ENCODE data around the gene AKAP3. TPM values are rescaled to one million over a fixed set of nuclear protein-coding genes. Genes with fewer than 3 reads are reported as not detected.

AKAP3 gene
- total RNA-seq, 4 donors from 2014 or later, result 0.79 to 1.6 (median 1.3) TPM; not detected in 1

DNA sequence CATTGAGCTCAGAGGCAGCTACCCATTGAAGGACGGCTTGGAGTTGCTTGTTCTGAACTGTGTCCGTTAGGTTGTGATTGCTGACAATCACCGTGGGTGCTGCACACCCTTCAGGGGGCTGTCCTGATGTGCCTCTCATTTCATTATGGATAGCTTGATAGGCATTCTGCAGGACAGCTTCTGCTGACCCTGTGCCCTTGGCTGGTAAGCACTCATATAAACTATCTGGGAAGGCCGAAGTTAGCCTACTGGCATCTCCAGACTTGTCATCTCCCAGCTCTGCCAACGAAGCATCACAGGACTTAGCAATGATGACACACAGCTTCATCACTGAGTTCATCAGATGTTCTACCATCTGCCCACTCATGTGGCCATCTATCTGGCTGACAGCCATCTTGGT lies 22.3 kb downstream of the AKAP3 start:
- intact Hi-C loops (cut with DNase I; ENCODE audit: low total_unique reads), result no loop called here
- Histone ChIP-seq H3K27me3 (no peaks in the 10 kb centered on the region), H3K36me3 (no peaks in the 10 kb centered on the region), H3K27ac (no peak overlapping the region), H3K4me1 (no peaks in the 10 kb centered on the region), H3K9me3 (no peaks in the 10 kb centered on the region), H3K4me3 (no peak overlapping the region)
- TF ChIP-seq POLR2A (IDR thresholded peaks at IDR 0.05), result no peak
- TF ChIP-seq, protein P1, sequence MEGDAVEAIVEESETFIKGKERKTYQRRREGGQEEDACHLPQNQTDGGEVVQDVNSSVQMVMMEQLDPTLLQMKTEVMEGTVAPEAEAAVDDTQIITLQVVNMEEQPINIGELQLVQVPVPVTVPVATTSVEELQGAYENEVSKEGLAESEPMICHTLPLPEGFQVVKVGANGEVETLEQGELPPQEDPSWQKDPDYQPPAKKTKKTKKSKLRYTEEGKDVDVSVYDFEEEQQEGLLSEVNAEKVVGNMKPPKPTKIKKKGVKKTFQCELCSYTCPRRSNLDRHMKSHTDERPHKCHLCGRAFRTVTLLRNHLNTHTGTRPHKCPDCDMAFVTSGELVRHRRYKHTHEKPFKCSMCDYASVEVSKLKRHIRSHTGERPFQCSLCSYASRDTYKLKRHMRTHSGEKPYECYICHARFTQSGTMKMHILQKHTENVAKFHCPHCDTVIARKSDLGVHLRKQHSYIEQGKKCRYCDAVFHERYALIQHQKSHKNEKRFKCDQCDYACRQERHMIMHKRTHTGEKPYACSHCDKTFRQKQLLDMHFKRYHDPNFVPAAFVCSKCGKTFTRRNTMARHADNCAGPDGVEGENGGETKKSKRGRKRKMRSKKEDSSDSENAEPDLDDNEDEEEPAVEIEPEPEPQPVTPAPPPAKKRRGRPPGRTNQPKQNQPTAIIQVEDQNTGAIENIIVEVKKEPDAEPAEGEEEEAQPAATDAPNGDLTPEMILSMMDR (IDR thresholded peaks at IDR 0.05), result no peak
- no peak for DNase-seq

DNA sequence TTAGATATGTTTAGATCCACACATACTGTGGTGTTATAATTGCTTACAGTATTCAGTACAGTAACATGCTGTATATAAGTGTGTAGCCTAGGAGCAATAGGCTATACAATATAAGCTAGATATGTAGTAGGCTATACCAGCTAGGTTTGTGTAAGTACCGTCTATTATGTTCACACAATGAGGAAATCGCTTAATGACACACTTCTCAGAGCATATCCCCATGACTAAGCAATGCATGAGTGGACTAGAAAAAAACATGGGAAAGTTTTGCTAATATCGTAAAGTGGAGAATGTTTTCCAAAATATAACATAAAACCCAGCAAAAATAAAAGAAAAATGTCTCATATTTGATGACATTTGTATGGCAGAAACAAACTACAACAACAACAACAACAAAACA lies 27.3 kb downstream of the AKAP3 start:
- no peak overlapping the region for H3K27ac ChIP-seq
- no peaks in the 10 kb centered on the region for H3K4me1 ChIP-seq
- H3K36me3 ChIP-seq, result no peaks in the 10 kb centered on the region
- TF ChIP-seq POLR2A (IDR thresholded peaks at IDR 0.05), result no peak
- TF ChIP-seq, protein P1 (IDR thresholded peaks at IDR 0.05), result no peak
- H3K27me3 ChIP-seq, result no peaks in the 10 kb centered on the region
- H3K4me3 ChIP-seq, result no peak overlapping the region
- intact Hi-C loops (cut with DNase I; ENCODE audit: low total_unique reads), result no loop called here
- DNase-seq, result no peak
- H3K9me3 ChIP-seq, result no peaks in the 10 kb centered on the region

DNA sequence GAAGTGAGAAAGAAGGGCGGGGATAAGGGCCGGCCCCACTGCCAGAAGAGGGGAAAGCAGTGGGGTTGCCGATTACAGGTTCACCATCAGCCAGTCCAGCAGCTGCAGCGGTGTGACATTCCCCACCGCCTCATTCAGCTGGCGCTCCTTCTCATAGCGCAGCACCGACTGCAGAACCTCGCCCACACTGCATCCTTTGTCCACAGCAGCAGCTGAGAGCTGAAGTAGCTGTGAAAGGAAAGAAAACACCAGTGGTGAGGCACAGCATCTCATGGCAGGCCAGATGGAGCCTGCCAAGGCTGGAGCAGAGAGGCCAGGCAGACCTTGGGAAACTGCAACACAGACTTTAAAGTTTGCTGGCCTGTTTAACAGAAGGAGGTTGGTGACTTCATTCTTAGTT lies 33.2 kb downstream of the AKAP3 start:
- H3K4me3 ChIP-seq, result no peak overlapping the region
- H3K4me1 ChIP-seq, result no peaks in the 10 kb centered on the region
- no peaks in the 10 kb centered on the region for H3K27me3 ChIP-seq
- H3K9me3 ChIP-seq, result no peaks in the 10 kb centered on the region
- H3K36me3 ChIP-seq, result no peaks in the 10 kb centered on the region
- no peak for DNase-seq
- H3K27ac ChIP-seq, result no peak overlapping the region
- no peak for TF ChIP-seq POLR2A (IDR thresholded peaks at IDR 0.05)
- TF ChIP-seq, protein P1 (IDR thresholded peaks at IDR 0.05), result no peak
- intact Hi-C loops (cut with DNase I; ENCODE audit: low total_unique reads), result no loop called here

DNA sequence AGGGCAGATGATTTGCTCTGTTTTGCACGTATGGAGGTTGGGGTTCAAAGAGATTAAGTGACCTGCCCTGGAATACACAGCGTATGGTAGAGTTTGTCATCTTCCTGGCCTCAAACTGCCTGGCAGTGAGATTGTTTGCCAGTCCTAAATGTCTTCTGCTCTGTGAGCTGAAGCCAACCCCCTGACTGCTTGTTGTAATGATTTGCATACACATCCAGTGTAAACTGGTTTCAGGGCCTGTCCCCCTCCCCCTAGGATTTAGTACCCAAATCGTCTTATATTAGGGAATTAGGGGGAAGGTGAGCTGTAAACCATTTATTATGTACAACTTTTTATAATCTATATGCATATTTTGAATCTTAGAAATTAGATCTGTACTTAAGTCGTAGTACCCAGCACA lies 38.4 kb downstream of the AKAP3 start:
- H3K27me3 ChIP-seq, result no peaks in the 10 kb centered on the region
- intact Hi-C loops (cut with DNase I; ENCODE audit: low total_unique reads), result no loop called here
- DNase-seq, result no peak
- TF ChIP-seq POLR2A (IDR thresholded peaks at IDR 0.05), result no peak
- TF ChIP-seq, protein P1 (IDR thresholded peaks at IDR 0.05), result no peak
- no peak overlapping the region for H3K27ac ChIP-seq
- H3K9me3 ChIP-seq, result no peaks in the 10 kb centered on the region
- H3K4me1 ChIP-seq, result peaks cover 0 to 4% of the 10 kb centered on the region in 2 donors
- H3K36me3 ChIP-seq, result no peaks in the 10 kb centered on the region
- H3K4me3 ChIP-seq, result no peak overlapping the region

DNA sequence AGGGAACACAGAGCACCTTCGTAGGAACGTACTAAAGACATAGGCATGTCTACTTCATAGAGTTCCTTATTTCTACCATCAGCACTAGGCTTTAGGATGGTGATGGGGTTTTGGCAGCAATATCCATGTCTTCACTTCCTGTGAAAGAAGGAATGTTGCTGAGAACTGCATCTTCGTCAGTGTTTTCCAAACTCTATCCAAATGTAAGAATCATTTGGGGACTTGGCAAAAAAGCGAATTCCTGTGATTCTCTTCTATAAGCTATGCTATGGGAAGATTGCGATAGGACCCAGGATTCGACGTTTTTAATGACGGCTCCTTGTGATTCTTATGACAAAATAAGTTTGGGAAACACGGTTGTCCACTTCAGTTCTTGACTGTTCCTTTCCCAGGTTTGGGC lies 39.8 kb downstream of the AKAP3 start:
- no peaks in the 10 kb centered on the region for H3K27me3 ChIP-seq
- H3K36me3 ChIP-seq, result no peaks in the 10 kb centered on the region
- no peak overlapping the region for H3K27ac ChIP-seq
- no peak overlapping the region for H3K4me3 ChIP-seq
- no peak for DNase-seq
- no peaks in the 10 kb centered on the region for H3K9me3 ChIP-seq
- H3K4me1 ChIP-seq, result peaks cover 0 to 4% of the 10 kb centered on the region in 2 donors
- TF ChIP-seq, protein P1 (IDR thresholded peaks at IDR 0.05), result no peak
- TF ChIP-seq POLR2A (IDR thresholded peaks at IDR 0.05), result no peak
- intact Hi-C loops (cut with DNase I; ENCODE audit: low total_unique reads), result no loop called here

Data from uterus (tissue), 4 donors.